IMR-90 (cell line): ENCODE data around the gene NUBPL.

Experiments
- CEBPB ChIP-seq: IDR thresholded peaks from 2 replicates; pipeline ENCODE4 v1.6.1; 2012; ENCODE audit warnings: low read depth, low read length, improper control_type of control experiment
- CHD1 ChIP-seq: IDR thresholded peaks from 2 replicates; pipeline ENCODE4 v1.6.1; 2012; ENCODE audit warnings: low read depth, low read length, improper control_type of control experiment
- CTCF ChIP-seq: conservative IDR thresholded peaks from 2 replicates; pipeline ENCODE4 v1.5.1; 2012; ENCODE audit warnings: mild to moderate bottlenecking, low read depth, low read length, improper control_type of control experiment
- MAFK ChIP-seq: IDR thresholded peaks from 2 replicates; pipeline ENCODE4 v1.6.1; 2012; ENCODE audit warnings: low read depth, low read length, improper control_type of control experiment
- MAZ ChIP-seq: IDR thresholded peaks from 2 replicates; pipeline ENCODE4 v1.6.1; 2012; ENCODE audit warnings: low read depth, mild to moderate bottlenecking, low read length, improper control_type of control experiment, moderate library complexity, borderline replicate concordance
- MXI1 ChIP-seq: IDR thresholded peaks from 2 replicates; pipeline ENCODE4 v1.6.1; 2012; ENCODE audit warnings: low read depth, mild to moderate bottlenecking, low read length, moderate library complexity, borderline replicate concordance
- NFE2L2 ChIP-seq: fragments of 150-350 bp; IDR thresholded peaks from 2 replicates; pipeline ENCODE4 v1.6.1; 2016; ENCODE audit warnings: low read depth, mild to moderate bottlenecking, low read length
- POLR2A ChIP-seq: IDR thresholded peaks from 2 replicates; pipeline ENCODE4 v1.6.1; 2012; ENCODE audit warnings: mild to moderate bottlenecking, low read depth, low read length
- RAD21 ChIP-seq: IDR thresholded peaks from 2 replicates; pipeline ENCODE4 v1.6.1; 2012; ENCODE audit warnings: low read length, improper control_type of control experiment
- RFX5 ChIP-seq: IDR thresholded peaks from 2 replicates; pipeline ENCODE4 v1.8.0; 2012; ENCODE audit warnings: low read depth, mild to moderate bottlenecking, low read length, moderate library complexity
- USF2 ChIP-seq: fragments of 150-350 bp; IDR thresholded peaks from 2 replicates; pipeline ENCODE4 v1.6.1; 2017; ENCODE audit warnings: mild to moderate bottlenecking, antibody characterized with exemption, low read length, low read depth

- TF ChIP-seq CTCF = no peak
- TF ChIP-seq MXI1 = no peak
- TF ChIP-seq RAD21 = no peak
- TF ChIP-seq CHD1 = no peak
- no peak for TF ChIP-seq POLR2A
- TF ChIP-seq MAFK = no peak
- TF ChIP-seq USF2 = no peak
- no peak for TF ChIP-seq RFX5
- no peak for TF ChIP-seq CEBPB
- TF ChIP-seq MAZ = no peak
- no peak for TF ChIP-seq NFE2L2
Measured at GRCh38 chr14:31884238-31884637, 323.0 kb downstream of the NUBPL start.
